Measurements from ENCODE around the gene MAP2K1.

MAP2K1 gene

DNA sequence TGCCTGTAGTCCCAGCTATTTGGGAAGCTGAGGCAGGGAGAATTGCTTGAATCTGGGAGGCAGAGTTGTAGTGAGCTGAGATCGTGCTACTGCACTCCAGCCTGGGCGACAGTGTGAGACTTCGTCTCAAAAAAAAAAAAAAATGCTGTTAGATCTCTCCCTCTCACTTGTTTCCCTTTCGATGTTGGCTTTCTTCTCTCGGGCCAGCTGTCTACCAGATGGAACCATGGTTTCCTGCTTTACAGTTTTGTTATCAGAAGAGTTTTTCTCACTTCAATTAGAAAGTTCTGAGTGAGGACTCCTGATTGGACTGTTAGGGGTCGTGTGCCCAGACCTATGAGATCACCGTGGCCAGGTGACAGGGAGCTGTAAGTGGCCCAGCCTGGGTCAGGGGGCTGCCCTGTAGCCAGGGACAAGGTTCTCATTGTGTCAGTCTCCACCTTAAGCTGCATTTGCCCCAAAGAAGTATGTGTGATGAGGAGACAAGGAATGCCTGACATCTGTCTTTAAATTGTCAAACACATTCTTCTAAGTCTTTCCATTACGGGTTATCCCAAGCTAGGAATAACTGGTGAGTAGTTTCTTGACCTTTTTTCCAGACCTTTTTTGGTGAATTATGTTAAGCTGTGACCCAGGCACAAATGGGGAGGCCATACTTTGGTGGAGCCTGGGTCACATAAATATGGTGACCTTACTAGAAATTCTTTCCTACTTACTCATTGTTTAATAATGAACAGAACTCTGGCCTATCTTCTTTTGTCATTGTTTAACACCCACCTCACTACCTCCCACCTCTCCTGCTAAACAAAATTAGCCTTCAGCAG lies 85.7 kb downstream of the MAP2K1 start:
- Histone ChIP-seq H3K27me3 (replicated peaks in 2 of 5; ENCODE audit: control insufficient read depth in 4 of 5, insufficient read depth in 5 of 5, low read length in 4 of 5) (no peaks in the 10 kb centered on the region), H3K27ac (ENCODE audit: insufficient read depth in 1 of 2, low read depth in 1 of 2, low read length in 2 of 2, poor library complexity in 1 of 2, severe bottlenecking in 2 of 2) (no peak overlapping the region), H3K36me3 (ENCODE audit: control insufficient read depth in 4 of 4, insufficient read depth in 4 of 4, low read length in 3 of 4) (peaks cover 0 to 4% (median 2%) of the 10 kb centered on the region in 4 experiments), H3K4me1 (ENCODE audit: control extremely low read depth in 1 of 4, control insufficient read depth in 4 of 4, insufficient read depth in 4 of 4, low read length in 3 of 4) (peaks cover 0 to 8% (median 1%) of the 10 kb centered on the region in 4 experiments), H3K9me3 (ENCODE audit: control extremely low read depth in 1 of 5, control insufficient read depth in 4 of 5, insufficient read depth in 2 of 5, low read depth in 1 of 5, low read length in 4 of 5) (no peaks in the 10 kb centered on the region), H3K4me3 (ENCODE audit: control insufficient read depth in 1 of 7, extremely low read depth in 1 of 7, insufficient read depth in 4 of 7, low read depth in 2 of 7, low read length in 6 of 7) (peak overlapping the region in 2 of 7 experiments; percentile 6 to 52)
- ChIA-PET CTCF (interaction anchor here (0.7 to 1.2 kb wide), 6 partner anchors 16 to 87 kb away, joined by 3 to 5 read pairs (median 4); no protein-coding TSS in a partner anchor), POLR2A (interaction anchor here (0.5 to 0.6 kb wide), 3 partner anchors 181 to 938 kb away, joined by 3 to 5 read pairs (median 3); no protein-coding TSS in a partner anchor)
- peak; percentile 40 to 91 (median 85) for DNase-seq
- 35% methylated on average over 6 of the region's 8 CpGs for WGBS (ENCODE audit: insufficient coverage)

DNA sequence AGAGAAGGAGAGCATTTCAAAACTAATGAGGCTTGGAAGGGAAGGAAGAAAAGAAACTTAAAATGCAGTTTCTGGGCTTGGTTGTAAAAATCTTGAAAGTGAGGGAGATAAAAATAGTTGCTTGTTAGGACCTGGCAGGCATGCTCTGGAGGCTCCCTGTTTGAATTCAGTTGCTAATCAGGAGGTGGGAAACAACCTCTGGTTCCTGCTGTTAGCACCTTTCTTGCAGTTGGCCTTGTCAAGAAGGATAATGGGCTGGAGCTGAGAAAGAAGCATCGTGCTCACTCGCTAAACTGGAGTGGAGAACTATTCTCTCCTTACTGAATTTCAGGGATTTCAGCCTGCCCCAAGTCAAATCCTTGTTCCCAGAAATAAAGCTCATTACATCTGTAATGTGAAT lies 87.4 kb downstream of the MAP2K1 start:
- peaks cover 0 to 4% (median 2%) of the 10 kb centered on the region in 4 experiments for H3K36me3 ChIP-seq (ENCODE audit: control insufficient read depth in 4 of 4, insufficient read depth in 4 of 4, low read length in 3 of 4)
- DNase-seq = no peak
- H3K9me3 ChIP-seq (ENCODE audit: control extremely low read depth in 1 of 5, control insufficient read depth in 4 of 5, insufficient read depth in 2 of 5, low read depth in 1 of 5, low read length in 4 of 5) = no peaks in the 10 kb centered on the region
- WGBS (ENCODE audit: insufficient coverage) = 94% methylated on average over 2 of the region's 2 CpGs
- no peak overlapping the region for H3K27ac ChIP-seq (ENCODE audit: insufficient read depth in 1 of 2, low read depth in 1 of 2, low read length in 2 of 2, poor library complexity in 1 of 2, severe bottlenecking in 2 of 2)
- peaks cover 0 to 8% (median 1%) of the 10 kb centered on the region in 4 experiments for H3K4me1 ChIP-seq (ENCODE audit: control extremely low read depth in 1 of 4, control insufficient read depth in 4 of 4, insufficient read depth in 4 of 4, low read length in 3 of 4)
- CTCF ChIA-PET = no interaction called here
- H3K27me3 ChIP-seq (replicated peaks in 2 of 5; ENCODE audit: control insufficient read depth in 4 of 5, insufficient read depth in 5 of 5, low read length in 4 of 5) = no peaks in the 10 kb centered on the region
- H3K4me3 ChIP-seq (ENCODE audit: control insufficient read depth in 1 of 7, extremely low read depth in 1 of 7, insufficient read depth in 4 of 7, low read depth in 2 of 7, low read length in 6 of 7) = no peak overlapping the region
- POLR2A ChIA-PET = no interaction called here

DNA sequence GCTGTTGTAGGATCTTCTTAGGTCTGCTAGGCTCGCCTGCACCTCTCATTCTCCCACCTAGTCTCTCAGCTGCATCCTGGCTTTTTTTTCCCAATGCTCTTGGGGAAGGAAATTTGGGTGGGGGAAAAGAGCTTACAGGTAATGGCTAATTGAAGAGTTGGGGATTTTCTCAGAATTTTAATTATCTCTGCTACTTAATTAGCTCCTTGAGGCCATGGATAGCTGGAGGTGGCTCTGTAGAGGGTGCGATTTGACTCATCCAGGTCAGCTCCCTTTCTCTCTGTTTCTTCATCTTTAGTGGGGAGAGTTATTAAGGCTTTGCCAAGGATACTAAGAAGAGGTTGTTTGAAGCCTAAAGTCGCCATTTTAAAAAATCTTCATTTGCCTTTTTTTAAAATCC lies 88.3 kb downstream of the MAP2K1 start:
- Histone ChIP-seq H3K36me3 (ENCODE audit: control insufficient read depth in 4 of 4, insufficient read depth in 4 of 4, low read length in 3 of 4) (peaks cover 0 to 4% (median 2%) of the 10 kb centered on the region in 4 experiments), H3K27me3 (replicated peaks in 2 of 5; ENCODE audit: control insufficient read depth in 4 of 5, insufficient read depth in 5 of 5, low read length in 4 of 5) (no peaks in the 10 kb centered on the region), H3K4me1 (ENCODE audit: control extremely low read depth in 1 of 4, control insufficient read depth in 4 of 4, insufficient read depth in 4 of 4, low read length in 3 of 4) (peaks cover 0 to 8% (median 1%) of the 10 kb centered on the region in 4 experiments), H3K4me3 (ENCODE audit: control insufficient read depth in 1 of 7, extremely low read depth in 1 of 7, insufficient read depth in 4 of 7, low read depth in 2 of 7, low read length in 6 of 7) (no peak overlapping the region), H3K9me3 (ENCODE audit: control extremely low read depth in 1 of 5, control insufficient read depth in 4 of 5, insufficient read depth in 2 of 5, low read depth in 1 of 5, low read length in 4 of 5) (no peaks in the 10 kb centered on the region), H3K27ac (ENCODE audit: insufficient read depth in 1 of 2, low read depth in 1 of 2, low read length in 2 of 2, poor library complexity in 1 of 2, severe bottlenecking in 2 of 2) (no peak overlapping the region)
- 75% methylated on average over 1 of the region's 3 CpGs for WGBS (ENCODE audit: insufficient coverage)
- no peak for DNase-seq
- CTCF ChIA-PET = interaction anchor here (1.1 to 2.7 kb wide), 3 partner anchors 22 to 68 kb away, joined by 3 to 14 read pairs (median 4); partner anchors contain the start of gene SNAPC5
- POLR2A ChIA-PET = no interaction called here

DNA sequence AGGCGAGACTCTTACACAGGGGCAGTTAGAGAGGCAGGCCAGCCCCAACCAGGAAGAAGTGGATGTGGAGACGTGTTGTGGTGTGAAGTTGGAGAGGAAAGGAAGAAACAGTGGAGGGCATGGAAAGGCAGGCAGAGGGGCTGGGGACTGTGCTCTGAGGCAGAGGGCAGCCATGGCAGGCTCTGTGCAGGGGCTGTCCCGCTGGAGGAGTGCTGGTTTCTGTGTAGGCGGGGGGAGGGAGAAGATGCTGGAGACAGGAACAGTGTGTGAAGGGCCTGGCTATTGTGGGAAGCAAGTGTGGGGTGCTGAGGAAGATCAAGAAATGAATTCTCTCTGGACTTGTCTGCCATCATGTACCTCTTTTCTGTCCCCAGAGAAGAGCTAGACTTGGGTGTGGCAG lies 89.8 kb downstream of the MAP2K1 start:
- WGBS (ENCODE audit: insufficient coverage) = 96% methylated on average over 2 of the region's 4 CpGs
- Histone ChIP-seq H3K27me3 (replicated peaks in 2 of 5; ENCODE audit: control insufficient read depth in 4 of 5, insufficient read depth in 5 of 5, low read length in 4 of 5) (no peaks in the 10 kb centered on the region), H3K4me3 (ENCODE audit: control insufficient read depth in 1 of 7, extremely low read depth in 1 of 7, insufficient read depth in 4 of 7, low read depth in 2 of 7, low read length in 6 of 7) (no peak overlapping the region), H3K4me1 (ENCODE audit: control extremely low read depth in 1 of 4, control insufficient read depth in 4 of 4, insufficient read depth in 4 of 4, low read length in 3 of 4) (peaks cover 0 to 7% (median 1%) of the 10 kb centered on the region in 4 experiments), H3K27ac (ENCODE audit: insufficient read depth in 1 of 2, low read depth in 1 of 2, low read length in 2 of 2, poor library complexity in 1 of 2, severe bottlenecking in 2 of 2) (no peak overlapping the region), H3K9me3 (ENCODE audit: control extremely low read depth in 1 of 5, control insufficient read depth in 4 of 5, insufficient read depth in 2 of 5, low read depth in 1 of 5, low read length in 4 of 5) (no peaks in the 10 kb centered on the region), H3K36me3 (ENCODE audit: control insufficient read depth in 4 of 4, insufficient read depth in 4 of 4, low read length in 3 of 4) (peaks cover 0 to 7% (median 2%) of the 10 kb centered on the region in 4 experiments)
- ChIA-PET POLR2A (no interaction called here), CTCF (interaction anchor here (2.7 kb wide), 1 partner anchor 21 kb away, joined by 14 read pairs; the partner anchor contains the start of gene SNAPC5)
- DNase-seq = no peak

DNA sequence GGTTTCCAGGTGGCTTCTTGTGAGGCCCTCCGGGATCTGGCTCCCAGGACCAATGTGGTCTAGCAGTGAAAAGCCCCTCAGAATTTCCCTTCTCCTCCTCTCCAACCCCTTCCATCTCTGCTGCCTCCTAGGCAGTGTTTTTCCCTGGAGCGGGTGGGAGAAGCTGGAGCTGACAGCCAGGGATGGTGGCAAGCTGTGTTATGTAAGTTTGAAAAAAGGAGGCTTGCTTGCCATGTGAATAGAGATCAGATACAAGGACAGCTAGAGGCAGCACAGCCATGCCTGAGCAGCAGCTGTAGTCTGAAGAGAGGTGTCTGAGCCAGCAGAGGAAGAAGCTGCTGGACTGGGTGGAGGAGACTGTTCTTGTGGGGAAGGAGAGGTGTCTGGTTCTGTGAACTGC lies 90.3 kb downstream of the MAP2K1 start:
- Histone ChIP-seq H3K4me3 (ENCODE audit: control insufficient read depth in 1 of 7, extremely low read depth in 1 of 7, insufficient read depth in 4 of 7, low read depth in 2 of 7, low read length in 6 of 7) (no peak overlapping the region), H3K4me1 (ENCODE audit: control extremely low read depth in 1 of 4, control insufficient read depth in 4 of 4, insufficient read depth in 4 of 4, low read length in 3 of 4) (peaks cover 0 to 6% (median 1%) of the 10 kb centered on the region in 4 experiments), H3K27me3 (replicated peaks in 2 of 5; ENCODE audit: control insufficient read depth in 4 of 5, insufficient read depth in 5 of 5, low read length in 4 of 5) (no peaks in the 10 kb centered on the region), H3K27ac (ENCODE audit: insufficient read depth in 1 of 2, low read depth in 1 of 2, low read length in 2 of 2, poor library complexity in 1 of 2, severe bottlenecking in 2 of 2) (no peak overlapping the region), H3K36me3 (ENCODE audit: control insufficient read depth in 4 of 4, insufficient read depth in 4 of 4, low read length in 3 of 4) (peaks cover under 1 to 11% (median 7%) of the 10 kb centered on the region in 4 experiments), H3K9me3 (ENCODE audit: control extremely low read depth in 1 of 5, control insufficient read depth in 4 of 5, insufficient read depth in 2 of 5, low read depth in 1 of 5, low read length in 4 of 5) (no peaks in the 10 kb centered on the region)
- no CpG with 5 or more reads among the region's 2 CpGs for WGBS (ENCODE audit: insufficient coverage)
- DNase-seq = no peak
- CTCF ChIA-PET = interaction anchor here (2.7 kb wide), 1 partner anchor 20 kb away, joined by 14 read pairs; the partner anchor contains the start of gene SNAPC5
- POLR2A ChIA-PET = no interaction called here

DNA sequence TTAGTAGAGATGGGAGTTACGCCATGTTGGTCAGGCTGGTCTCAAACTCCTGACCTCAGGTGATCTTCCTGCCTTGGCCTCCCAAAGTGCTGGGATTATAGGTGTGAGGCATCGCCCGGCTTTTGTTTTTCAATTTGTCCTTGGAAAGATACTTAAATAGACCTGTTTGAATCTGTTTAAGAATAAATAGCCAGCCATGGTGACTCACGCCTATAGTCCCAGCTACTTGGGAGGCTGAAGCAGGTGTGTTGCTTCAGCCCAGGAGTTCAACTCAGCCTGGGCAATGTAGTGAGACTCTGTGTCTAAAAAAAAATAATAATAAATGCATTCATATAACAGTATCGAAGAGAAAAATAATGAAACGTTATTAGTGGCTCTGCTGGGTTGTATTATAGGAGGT lies 93.6 kb downstream of the MAP2K1 start:
- Histone ChIP-seq H3K9me3 (ENCODE audit: control extremely low read depth in 1 of 5, control insufficient read depth in 4 of 5, insufficient read depth in 2 of 5, low read depth in 1 of 5, low read length in 4 of 5) (no peaks in the 10 kb centered on the region), H3K36me3 (ENCODE audit: control insufficient read depth in 4 of 4, insufficient read depth in 4 of 4, low read length in 3 of 4) (peaks cover 3 to 29% (median 17%) of the 10 kb centered on the region in 4 experiments), H3K27me3 (replicated peaks in 2 of 5; ENCODE audit: control insufficient read depth in 4 of 5, insufficient read depth in 5 of 5, low read length in 4 of 5) (no peaks in the 10 kb centered on the region), H3K4me1 (ENCODE audit: control extremely low read depth in 1 of 4, control insufficient read depth in 4 of 4, insufficient read depth in 4 of 4, low read length in 3 of 4) (peaks cover 0 to 8% (median 0%) of the 10 kb centered on the region in 4 experiments), H3K4me3 (ENCODE audit: control insufficient read depth in 1 of 7, extremely low read depth in 1 of 7, insufficient read depth in 4 of 7, low read depth in 2 of 7, low read length in 6 of 7) (no peak overlapping the region), H3K27ac (ENCODE audit: insufficient read depth in 1 of 2, low read depth in 1 of 2, low read length in 2 of 2, poor library complexity in 1 of 2, severe bottlenecking in 2 of 2) (no peak overlapping the region)
- WGBS (ENCODE audit: insufficient coverage) = 100% methylated on average over 2 of the region's 6 CpGs
- DNase-seq = no peak
- POLR2A ChIA-PET = no interaction called here
- CTCF ChIA-PET = no interaction called here

Data from common myeloid progenitor, CD34-positive (primary cell).